ENCODE measurements around the gene CDYL.

Gene CDYL

DNA sequence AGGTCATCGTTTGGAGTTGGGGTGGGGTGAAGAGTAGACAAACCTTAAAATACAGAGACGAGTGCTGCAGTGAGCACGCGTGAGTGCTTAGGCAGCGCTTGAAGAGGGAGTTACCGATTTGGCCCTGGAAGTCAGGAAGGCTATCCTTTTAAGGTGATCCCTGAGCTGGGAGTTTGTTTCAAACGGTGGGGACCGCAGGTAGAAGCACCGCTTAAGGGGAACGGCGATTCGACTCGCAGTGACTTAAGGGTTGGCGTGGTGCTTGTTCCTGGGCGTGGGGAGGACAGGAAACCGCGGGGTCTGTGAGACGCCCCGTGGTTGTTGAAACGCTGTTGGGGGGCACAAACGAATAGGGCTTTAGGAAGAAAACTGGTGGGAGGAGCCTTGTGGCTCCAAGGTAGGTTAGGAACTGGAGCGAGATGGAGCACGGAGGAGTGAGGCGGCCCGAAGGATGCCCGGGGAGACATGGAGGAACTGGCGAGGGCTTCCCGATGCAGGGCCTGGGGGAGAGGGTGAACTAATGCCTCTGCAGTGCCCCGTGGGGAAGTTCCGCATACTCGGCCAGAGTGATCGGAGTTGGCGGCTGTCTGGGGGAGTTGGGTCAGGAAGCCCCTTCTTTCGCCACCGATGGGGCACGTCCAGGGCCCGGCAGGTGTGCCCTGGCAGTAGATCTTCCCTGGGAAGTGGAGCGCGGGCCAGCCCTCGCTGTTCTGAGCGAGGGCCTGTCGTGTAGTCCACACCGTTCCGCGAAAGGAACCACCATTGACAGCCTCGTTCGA, 1.3 kb upstream of the CDYL start:
- DNase-seq: peak; percentile 45

DNA sequence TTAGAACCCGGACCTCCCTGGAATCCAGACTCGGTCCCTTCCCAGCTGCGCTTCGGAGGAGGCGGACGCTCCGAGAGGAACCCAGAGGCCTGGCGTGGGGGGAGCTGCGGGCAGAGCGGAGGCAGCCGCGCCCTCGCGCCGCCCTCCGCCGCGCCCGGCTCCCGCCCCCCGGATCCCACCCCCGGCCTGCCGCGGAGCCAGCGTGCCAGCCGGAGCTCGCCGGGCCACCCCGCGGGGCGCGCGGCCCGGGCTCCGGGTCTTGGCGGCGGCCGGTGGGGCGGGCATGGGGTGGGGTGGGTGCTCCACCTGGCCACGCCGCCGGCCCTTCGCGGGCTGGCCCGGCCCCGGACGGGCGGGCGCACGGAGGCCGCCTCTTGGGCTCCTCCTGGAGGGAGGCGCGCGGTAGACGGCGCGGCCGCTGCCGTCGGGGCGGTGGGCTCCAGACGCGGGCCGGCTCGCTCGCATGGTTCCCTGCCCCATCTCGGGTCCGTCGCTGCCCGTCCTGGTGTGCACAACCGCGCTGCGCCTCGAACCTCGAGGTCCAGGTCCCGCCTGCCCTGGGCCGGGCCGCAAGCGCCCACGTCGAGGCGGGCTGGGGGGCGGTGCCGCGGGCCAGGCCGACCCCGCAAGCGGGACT, 592 bp upstream of the CDYL start:
- peak; percentile 85 for DNase-seq

DNA sequence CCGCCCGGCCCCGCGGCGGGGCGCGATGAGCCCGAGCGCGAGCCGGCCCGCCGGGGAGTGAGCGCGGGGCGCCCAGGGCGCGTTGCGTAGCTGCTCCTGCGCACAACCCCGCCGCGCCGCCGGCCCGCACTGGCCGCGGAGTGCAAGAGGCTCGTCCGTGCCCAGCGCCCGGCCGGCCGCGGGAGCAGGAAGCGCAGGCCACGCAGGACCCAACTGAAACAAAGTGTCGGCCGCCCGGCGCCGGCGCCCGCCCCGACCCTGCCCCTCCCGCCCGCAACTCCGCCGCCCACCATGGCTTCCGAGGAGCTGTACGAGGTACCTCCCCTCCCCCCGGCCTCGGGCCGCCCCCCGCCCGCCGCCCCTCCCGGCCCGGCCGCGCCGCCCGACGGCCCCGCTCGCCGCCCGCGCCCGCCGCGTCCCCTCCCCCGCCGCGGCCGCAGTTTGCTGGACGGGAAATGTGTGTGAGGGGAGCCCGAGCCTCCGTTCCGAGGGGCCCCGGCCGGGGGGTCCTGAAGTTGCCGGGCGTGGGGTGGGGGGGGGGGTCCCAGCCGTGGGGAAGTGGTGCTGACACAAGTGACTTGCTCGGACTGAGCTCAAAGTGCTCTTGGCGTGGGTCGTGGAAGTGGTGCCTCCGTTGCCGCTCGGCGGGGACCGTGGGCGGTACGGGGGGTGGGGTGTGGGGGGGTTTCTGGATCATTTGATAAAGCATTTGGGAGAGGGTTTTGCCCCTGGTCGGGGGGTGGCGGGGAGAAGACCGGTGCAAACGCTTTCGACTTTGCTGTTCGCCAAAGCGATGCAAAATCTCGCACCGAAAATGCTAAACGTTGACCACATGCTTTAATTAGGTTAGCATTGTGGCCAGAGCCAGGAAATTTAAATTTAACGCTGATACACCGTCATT, 539 bp downstream of the CDYL start:
- peak; percentile 77 for DNase-seq

DNA sequence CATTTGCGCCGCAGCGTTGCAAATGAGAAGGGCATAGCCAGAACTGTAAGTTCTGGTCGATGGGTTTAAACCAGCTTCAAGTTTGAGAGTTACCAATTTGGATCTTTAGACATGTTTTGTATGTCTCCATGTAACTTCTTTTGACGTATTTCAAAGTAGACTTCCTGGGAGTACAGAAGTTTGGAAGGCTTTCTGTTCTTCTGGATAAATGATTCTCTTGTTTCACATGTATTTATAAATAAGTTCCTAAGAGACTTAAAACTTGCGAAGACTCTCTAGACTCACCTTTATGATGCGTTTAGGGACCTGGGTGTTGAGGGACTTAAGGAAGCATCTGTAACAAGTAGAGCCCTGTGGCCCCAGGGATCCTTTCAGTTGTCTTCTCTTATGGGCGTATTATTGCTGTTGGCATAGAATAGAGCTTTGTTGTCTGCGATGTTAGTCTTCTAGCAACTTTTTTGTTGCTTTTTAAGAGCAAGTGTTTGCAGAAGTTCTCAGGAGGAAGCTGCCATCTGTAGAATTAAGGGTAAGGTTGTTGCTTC, 1.3 kb downstream of the CDYL start:
- DNase-seq: no peak

DNA sequence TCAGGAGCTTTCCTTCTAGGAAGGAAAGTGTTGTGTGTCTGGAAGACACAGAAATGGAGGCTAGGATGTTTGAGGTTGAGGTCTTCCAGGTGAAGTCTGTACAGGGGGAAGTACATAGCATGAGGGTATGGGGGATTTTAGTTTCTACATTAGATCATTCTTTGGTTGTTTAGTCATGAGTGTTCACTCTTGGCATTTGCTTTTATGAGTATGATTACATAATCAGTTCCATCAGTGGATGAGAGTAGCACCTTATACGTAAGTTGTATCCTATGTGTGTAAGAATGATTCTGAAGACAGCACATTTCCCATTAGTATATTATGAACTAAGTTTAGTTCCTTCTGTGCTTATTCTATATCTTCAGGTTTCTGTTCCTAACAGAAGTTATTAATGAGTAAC, 1.9 kb downstream of the CDYL start:
- no peak for DNase-seq

DNA sequence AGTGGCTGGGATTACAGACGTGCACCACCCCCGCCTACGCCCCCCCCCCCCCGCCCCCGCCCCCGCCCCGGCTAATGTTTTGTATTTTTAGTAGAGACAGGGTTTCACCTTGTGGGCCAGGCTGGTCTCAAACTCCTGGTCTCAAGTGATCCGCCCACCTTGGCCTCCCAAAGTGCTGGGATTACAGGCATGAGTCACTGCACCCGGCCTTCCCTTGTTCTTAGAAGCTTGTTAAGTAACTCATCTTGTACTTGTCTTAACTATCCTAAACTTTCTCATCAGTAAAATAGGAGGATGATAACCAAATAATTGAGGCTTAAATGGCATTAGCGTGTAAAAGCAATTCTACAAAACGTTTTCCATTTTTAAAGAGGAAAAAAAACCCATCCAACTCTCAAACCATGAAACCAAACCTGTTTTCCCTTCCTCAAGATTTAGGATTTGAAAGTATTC, 4.2 kb downstream of the CDYL start:
- DNase-seq: no peak

DNA sequence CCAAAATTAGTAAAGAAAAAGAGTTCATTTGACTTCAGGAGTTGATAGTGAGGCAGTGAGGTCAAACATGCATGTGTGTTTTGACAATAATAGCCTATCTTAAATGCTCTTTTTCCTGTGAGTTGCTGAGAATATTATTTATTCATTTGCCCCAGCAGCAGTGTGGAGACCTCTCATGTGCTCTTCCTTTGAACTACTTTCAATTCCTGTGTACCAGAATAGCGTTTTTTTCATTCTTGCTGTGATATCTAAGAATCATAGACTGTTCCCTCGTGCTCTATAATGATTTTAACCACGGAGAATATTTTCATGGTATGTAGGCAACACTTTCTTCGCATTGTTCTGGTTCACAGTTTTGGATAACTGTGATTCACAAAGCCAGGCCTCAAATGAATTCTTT, 5.2 kb downstream of the CDYL start:
- no peak for DNase-seq

DNA sequence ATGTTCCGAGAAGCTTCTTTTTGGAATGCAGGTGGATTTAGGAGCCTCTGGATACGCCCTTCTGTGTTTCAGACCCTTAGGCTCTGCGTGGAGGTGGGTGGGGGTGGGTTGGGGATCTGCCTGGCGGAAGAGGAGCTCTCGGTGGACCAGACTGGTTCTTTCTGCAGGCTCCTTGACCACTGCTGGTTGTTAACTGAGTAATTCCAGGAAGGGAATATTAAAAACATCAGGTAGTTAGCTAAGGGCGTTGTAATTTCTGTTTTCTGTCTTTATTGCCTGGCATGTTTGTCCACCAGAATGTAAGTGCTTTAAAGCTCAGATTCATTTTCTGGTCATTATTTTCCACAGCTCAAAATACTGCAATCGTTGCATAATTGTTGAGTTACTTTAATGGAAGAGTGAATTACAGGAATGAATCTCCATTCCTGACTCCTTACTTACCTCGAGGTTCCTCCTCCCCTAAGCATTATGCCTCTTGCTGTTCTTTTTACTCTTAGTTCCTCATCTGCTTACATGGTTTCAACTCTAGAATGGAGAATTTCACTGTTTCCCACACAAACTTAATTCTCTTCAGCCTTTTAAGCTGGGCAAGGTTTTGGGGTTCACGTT, 5.9 kb downstream of the CDYL start:
- no peak for DNase-seq

DNA sequence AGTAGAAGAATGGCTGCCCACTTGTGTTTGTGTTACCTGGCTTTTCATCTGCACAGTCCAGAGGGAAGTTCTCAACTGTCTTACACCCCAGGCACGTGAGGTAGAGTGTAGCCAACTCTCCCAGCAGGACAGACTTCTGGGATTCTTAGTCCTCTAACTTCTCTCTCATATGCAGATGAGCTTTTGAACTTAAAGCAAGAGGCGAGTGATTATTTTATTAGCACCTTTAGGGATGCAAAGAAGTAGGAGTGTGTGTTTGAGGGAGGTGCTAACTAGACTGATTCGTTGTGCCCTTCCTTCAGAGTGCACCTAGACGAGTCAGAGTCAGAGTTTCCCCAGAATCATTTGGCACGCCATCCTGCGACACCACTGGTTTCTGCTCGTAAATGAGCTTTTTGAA, 10.8 kb downstream of the CDYL start:
- DNase-seq: no peak

DNA sequence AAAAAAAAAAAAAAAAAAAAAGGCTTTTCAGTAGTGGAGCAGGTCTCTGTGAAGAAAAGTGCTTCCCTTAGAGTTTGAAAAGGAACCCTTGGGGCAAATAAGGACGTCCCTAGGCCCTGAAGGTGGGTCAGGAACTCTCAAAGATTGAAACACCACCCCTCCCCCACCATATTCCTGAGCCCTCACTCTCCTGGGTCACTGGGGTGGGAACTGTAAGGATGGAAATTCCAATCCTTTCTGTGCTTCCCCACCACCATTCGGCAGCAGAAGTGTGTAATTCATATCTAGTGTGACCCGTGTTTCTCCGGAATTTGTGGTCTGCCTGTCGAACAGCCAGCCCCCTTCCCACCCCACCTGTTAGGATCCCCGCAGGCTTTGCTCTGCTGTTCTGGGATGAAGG, 12.3 kb downstream of the CDYL start:
- no peak for DNase-seq

DNA sequence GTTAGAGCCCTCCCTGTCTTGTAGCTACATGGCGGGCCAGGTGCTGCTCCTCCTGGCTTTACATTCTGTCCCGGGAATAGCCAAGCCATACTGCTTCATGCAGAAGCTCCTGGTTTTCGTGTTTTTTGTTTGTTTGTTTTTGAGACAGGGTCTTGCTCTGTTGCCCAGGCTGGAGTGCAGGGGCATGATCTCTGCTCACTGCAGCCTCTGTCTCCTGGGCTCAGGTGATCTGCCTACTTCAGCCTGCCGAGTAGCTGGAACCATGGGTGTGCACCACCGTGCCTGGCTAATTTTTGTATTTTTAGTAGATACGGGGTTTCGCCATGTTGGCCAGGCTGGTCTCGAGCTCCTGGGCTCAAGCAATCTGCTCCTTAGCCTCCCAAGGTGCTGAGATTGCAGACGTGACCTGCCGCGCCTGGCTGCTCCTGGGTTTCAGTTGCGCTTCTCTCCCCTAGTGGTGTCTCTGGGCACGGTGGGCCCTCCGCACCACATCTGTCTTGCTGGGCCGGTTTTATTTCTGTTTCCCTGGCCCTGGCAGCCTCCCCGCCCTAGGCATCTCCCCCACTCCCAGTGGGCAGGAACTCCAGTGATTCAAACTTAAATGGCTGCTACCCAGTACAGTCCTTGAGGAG, 12.9 kb downstream of the CDYL start:
- no peak for DNase-seq

DNA sequence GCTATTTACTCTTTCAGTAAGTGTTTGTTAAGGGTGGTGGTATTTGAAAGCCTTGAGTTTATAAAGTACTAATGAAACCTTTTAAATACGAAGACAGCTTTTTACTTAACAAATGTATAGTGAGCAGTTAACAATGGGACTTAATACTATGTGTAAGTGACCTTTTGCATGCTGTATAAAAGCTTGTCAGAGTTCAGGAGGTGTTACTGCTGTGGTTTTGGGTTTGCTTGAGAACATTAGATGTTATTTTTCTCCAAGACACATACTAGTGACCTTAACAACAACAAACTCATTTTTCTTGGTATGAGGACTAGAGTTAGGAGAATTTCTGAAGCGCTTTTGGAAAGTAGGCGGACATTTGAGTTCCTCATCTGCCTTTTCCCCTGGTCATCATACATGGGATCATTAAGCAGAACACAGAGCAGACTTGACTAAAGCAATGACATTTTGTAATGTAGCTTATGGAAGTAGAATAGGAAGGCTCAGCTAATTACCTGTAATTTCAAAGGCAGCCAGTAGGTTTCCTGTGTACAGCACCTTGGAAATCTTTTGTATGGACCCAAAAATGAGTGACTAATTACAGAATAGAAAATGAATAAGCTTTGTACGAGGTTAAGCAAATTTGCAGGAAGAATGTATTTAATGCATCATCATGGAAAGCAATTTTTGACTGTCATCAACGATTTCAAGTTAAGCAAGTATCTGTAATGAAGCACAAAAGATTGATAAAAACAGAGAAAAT, 14.1 kb downstream of the CDYL start:
- no peak for DNase-seq

DNA sequence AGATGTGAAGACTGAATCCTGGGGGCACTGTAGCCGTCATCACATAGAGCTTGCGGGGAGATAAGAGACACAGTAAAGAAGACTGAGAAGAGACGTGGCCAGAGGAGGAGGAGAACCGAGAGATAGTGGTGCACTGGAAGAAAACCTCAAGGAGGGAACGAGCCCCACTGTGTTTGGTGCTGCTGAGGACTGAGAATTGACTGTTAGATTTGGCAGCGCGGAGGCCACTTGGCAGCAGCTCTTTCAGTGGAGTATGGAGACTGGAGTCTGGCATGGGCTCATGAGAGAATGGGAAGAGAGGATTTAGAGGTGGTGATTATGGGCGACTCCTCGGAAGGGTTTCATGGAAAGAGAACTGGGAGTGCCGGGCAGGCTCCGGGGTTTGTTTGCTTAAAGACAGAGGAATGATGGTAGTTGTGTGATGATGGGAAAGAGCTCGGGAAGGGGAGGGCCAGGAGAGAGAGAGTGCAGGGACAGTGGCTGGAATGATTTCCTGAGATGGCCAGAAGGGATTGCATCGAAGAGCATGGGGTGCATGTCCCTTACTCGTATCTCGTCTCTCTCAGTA, 18.0 kb downstream of the CDYL start:
- DNase-seq: peak; percentile 75

DNA sequence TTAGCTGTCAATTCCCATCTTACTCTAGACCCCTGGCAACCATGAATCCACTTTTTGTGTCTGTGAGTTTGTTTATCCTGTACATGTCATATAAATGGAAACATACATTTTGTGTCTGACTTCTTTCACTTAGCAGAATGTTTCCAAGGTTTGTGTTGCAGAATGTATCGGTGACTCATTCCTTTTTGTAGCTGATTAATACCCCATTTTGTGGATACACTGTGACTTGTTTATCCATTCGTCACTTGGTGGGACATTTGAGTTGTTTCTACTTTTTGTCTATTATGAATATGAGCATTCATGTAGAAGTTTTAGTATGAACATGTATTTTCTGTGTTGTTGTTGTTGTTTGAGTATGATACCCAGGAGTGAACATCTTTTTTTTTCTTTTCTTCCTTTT, 21.4 kb downstream of the CDYL start:
- DNase-seq: no peak

DNA sequence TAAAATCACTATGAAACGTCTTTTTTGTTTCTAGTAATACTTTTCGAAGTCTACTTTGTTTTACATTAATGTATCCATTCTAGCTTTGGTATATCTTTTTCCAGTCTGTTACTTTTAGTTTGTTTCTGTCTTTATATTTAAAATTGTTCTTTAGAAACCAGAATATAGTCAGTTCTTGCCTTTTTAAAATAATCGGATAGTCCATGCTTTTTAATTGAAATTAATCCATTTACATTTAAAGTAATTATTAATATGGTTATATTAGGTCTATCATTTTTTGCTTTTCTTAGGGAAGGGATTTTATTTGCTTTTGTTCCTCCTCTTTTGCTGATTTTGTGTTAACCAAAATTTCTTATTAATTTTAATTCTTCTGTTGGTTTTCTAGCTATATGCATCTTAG, 23.7 kb downstream of the CDYL start:
- DNase-seq: no peak

DNA sequence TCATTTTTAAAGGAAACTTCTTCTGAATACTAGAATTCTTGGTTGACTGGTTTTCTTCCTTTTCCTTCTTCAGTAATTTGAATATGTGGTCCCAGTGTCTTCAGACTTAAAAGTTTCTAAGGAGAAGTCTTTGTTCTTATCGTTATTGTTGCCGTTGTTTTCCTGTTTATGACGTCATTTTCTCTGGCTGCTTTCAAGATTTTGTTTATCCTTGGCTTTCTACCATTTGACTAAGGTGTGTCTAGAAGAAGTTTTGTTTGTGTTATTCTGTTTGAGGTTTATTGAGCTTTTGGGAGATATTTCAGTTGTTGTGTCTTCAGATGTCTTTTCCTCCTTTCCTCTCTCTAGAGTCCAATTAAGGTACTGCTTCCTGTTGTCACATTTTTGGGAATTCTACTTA, 24.5 kb downstream of the CDYL start:
- no peak for DNase-seq

DNA sequence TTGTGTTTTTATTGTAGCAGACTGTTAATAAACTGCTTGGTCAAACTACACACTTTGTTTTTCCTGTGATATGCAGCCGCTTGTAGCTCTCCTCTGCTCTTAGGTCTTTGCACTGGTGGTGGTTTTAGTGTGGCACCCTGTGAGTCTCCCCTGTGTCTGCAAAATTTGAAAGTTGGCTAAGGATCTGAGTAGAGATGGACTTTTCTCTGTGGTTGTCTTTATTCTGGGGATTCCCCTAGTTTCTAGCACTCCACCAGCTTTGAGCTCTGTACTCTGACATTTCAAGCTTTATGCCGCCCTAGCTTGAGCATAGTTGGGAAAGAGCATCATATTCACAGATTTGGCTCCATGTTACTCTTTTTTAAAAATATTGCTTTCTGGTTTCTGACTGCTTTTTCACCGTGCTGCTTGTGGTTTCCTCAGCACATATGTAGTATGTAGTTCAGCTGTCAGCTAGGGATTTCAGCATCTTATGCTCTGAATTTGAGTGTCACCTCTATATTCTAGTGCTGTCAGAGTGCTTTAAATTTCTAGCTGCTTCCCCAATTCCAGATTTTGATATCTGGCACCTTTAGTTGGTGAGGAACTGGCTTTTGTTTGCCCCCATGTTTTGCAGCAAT, 25.4 kb downstream of the CDYL start:
- DNase-seq: no peak

DNA sequence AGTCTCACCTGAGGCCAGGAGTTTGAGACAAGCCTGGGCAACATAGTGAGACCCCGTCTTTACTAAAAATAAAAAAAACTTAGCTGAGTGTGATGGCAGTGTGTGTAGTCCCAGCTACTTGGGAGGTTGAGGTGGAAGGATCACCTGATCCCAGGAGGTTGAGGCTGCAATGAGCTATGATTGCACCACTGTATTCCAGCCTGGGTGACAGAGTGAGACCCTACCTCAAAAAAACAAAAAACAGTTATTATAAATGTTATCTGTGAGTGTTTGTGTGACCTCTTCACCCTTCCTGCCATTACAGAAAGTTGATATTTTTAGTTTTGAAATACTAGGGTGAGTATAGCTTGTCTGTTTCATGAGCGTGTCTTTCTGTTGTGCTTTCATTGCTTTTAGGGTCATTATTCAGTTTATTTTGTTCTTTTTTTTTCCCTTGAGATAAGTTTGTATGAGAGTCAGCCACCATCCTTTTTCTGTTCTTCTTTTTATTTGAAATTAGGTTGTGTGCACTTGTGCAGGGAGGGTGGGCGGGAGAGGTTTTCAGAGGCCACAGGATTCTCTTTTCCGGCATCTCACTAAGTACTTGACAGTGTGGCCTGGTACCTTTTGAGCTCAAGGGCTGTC, 26.2 kb downstream of the CDYL start:
- DNase-seq: no peak

DNA sequence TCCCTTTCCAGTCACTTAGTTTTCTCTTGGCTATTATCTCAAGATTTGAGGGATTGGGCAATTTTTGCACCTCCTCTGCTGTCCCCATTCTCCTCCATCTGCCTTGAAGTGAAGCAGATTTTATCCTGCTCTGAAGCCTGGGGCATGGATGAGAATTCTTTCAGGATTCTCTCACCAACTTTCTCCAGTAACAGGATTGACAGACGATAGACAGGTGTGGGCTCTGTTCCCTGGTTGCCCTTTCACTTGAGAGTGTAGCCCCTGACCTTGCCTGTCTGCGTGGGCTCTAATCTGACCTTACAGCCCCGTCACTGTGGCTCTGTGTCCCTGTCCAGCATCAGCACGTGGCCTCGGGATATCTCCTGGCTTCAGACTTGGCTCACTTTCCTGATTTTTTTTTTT, 27.1 kb downstream of the CDYL start:
- DNase-seq: no peak

DNA sequence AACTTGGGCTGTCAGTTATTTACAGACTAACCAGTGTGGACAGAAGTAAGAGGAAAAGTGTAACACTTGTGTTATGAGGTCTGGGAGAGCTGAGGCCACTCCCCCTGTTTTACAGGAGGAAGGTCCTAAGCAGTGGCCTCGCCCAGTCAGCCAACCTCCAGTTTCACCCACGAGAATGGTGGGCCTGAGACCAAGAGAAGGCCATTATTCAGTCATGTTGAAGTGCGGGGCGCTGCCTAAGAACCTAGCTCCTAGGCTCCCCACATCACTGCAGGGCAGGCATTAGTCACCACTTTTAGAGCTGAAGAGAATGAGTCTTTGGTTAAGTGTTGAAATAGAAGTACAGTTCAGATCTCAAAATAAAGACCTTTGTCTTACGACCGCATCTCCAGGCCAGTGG, 27.9 kb downstream of the CDYL start:
- DNase-seq: no peak

All from femur (tissue), 1 donor.